HepG2 (cell line): ENCODE measurements around the gene PIP4K2B. TPM values are rescaled to one million over a fixed set of nuclear protein-coding genes. Genes with fewer than 3 reads are reported as not detected.
A peak's percentile ranks its signal among the peaks of the same experiment; 100 is the strongest.

ENCODE experiments used
- ATAC-seq: fragments of 200-7000 bp; cut with Tn5 transposase; 3 replicates; pipeline ENCODE4 v1.9.1; 2020; ENCODE audit warnings: mild to moderate bottlenecking, moderate library complexity
- Bru-seq: library from RNA; stranded (reverse); fragments of 400-500 nt; gene quantifications from one replicate; lab custom pipeline; 2021; lab: Mats Ljungman, UMichigan
- BruChase-seq, 2 experiments: library from RNA; stranded (reverse); fragments of 400-500 nt; gene quantifications; one replicate each; lab custom pipeline; 2021; lab: Mats Ljungman, UMichigan
- BruUV-seq: library from RNA; stranded (reverse); fragments of 400-500 nt; replicated peaks from 2 replicates; lab custom pipeline; 2021; lab: Mats Ljungman, UMichigan
- CTCF ChIA-PET: fragments of 300-600 bp; formaldehyde crosslinking; extraction: SDS; loops from one replicate; lab custom pipeline; 2021; ENCODE audit warnings: low total read pairs, inconsistent platforms, low intra/inter-chr PET ratio; lab: Yijun Ruan, JAX
- POLR2A ChIA-PET: fragments of 350-600 bp; sonication (Branson Sonifier 250); formaldehyde crosslinking; loops from one replicate; lab custom pipeline; 2020; ENCODE audit warnings: antibody characterized with exemption, inconsistent platforms; lab: Yijun Ruan, JAX
- DNase-seq: peaks from one replicate; pipeline ENCODE4 v3.0.0-alpha.2; 2015; ENCODE audit warnings: low spot score
- FAIRE-seq: peaks from 3 replicates; lab custom pipeline; 2011; peaks lifted over from hg19 to GRCh38; lab: Jason Lieb, UNC
- H2AFZ ChIP-seq: one replicate; pipeline ENCODE4 v1.6.1; 2011; ENCODE audit warnings: low read length, inconsistent platforms
- H3K27ac ChIP-seq: fragments of 300-600 bp; 3 replicates; pipeline ENCODE4 v1.8.0; 2011; ENCODE audit warnings: mixed run types, mild to moderate bottlenecking, mixed read lengths, low read length, inconsistent platforms; ENCODE audit not compliant: insufficient read depth; ENCODE audit errors: extremely low read length
- H3K27me3 ChIP-seq, 2 experiments: fragments of 200-600 bp in 1 of 2; 2 replicates in 1 of 2; 3 replicates in 1 of 2; pipeline versions ENCODE4 v1.6.0 to v1.8.0; 2011; ENCODE audit warnings: low read length in 2 of 2, mild to moderate bottlenecking in 2 of 2, moderate library complexity in 2 of 2, inconsistent platforms in 1 of 2; ENCODE audit not compliant: insufficient read depth in 2 of 2, control insufficient read depth in 1 of 2
- H3K36me3 ChIP-seq, 2 experiments: fragments of 200-600 bp in 1 of 2; replicated peaks in 1 of 2; 2 replicates in 1 of 2; 3 replicates in 1 of 2; pipeline versions ENCODE4 v1.5.1 to v1.8.0; 2011; ENCODE audit warnings: low read length in 2 of 2, inconsistent platforms in 1 of 2; ENCODE audit not compliant: insufficient read depth in 2 of 2, control insufficient read depth in 1 of 2
- H3K4me1 ChIP-seq: 2 replicates; pipeline ENCODE4 v1.5.1; 2012; ENCODE audit warnings: low read length, inconsistent platforms; ENCODE audit not compliant: insufficient read depth
- H3K4me2 ChIP-seq: 2 replicates; pipeline ENCODE4 v1.6.0; 2011; ENCODE audit warnings: low read depth, low read length, inconsistent platforms
- H3K4me3 ChIP-seq, 3 experiments: fragments of 200-600 bp in 1 of 3; sonication (generic), shearing (Covaris generic) in 1 of 3; replicated peaks in 1 of 3; 2 replicates each; pipeline ENCODE4 v1.5.1; 2011 to 2016; ENCODE audit warnings: low read length in 3 of 3, inconsistent platforms in 2 of 3, low read depth in 2 of 3, mild to moderate bottlenecking in 2 of 3, control low read depth in 1 of 3, mixed read lengths in 1 of 3; ENCODE audit not compliant: insufficient read depth in 1 of 3
- H3K79me2 ChIP-seq: one replicate; pipeline ENCODE4 v1.6.1; 2011; ENCODE audit warnings: low read length, inconsistent platforms; ENCODE audit not compliant: insufficient read depth
- H3K9ac ChIP-seq: 2 replicates; pipeline ENCODE4 v1.6.0; 2011; ENCODE audit warnings: mild to moderate bottlenecking, low read depth, low read length, inconsistent platforms; ENCODE audit not compliant: insufficient read depth
- H3K9me3 ChIP-seq: 2 replicates; pipeline ENCODE4 v1.5.1; 2012; ENCODE audit warnings: mild to moderate bottlenecking, low read length
- H4K20me1 ChIP-seq: 2 replicates; pipeline ENCODE4 v1.6.0; 2011; ENCODE audit warnings: inconsistent platforms, mild to moderate bottlenecking, low read length, moderate library complexity; ENCODE audit not compliant: insufficient read depth
- AKNA ChIP-seq: sonication (generic); formaldehyde crosslinking; IDR thresholded peaks from 2 replicates; pipeline ENCODE4 v1.4.0; 2020; ENCODE audit warnings: missing genetic modification reagents, borderline replicate concordance
- KDM4B ChIP-seq: sonication (generic); formaldehyde crosslinking; IDR thresholded peaks from 2 replicates; pipeline ENCODE4 v1.4.0; 2020; ENCODE audit warnings: missing genetic modification reagents
- KMT2B ChIP-seq: IDR thresholded peaks from 2 replicates; pipeline ENCODE4 v1.6.1; 2016; ENCODE audit warnings: missing genetic modification reagents, missing compliant biosample characterization
- SAFB2 ChIP-seq: sonication (generic); formaldehyde crosslinking; IDR thresholded peaks from 2 replicates; pipeline ENCODE4 v1.5.1; 2020; ENCODE audit warnings: missing genetic modification reagents, low read depth, mild to moderate bottlenecking, borderline replicate concordance
- ZBTB14 ChIP-seq: sonication (generic); formaldehyde crosslinking; IDR thresholded peaks from 2 replicates; pipeline ENCODE4 v1.4.0; 2020; ENCODE audit warnings: missing genetic modification reagents
- ZNF501 ChIP-seq: sonication (generic); formaldehyde crosslinking; IDR thresholded peaks from 2 replicates; pipeline ENCODE4 v1.5.1; 2020; ENCODE audit warnings: mild to moderate bottlenecking, moderate library complexity, missing genetic modification reagents
- ZNF512B ChIP-seq: sonication (generic); formaldehyde crosslinking; IDR thresholded peaks from 2 replicates; pipeline ENCODE4 v1.5.1; 2020; ENCODE audit warnings: missing genetic modification reagents, mild to moderate bottlenecking, borderline replicate concordance
- WGBS: methylation state at CpG from one replicate; pipeline ENCODE4 v1.1.6; 2017; ENCODE audit warnings: low lambda C conversion rate; 5-methylcytosine and 5-hydroxymethylcytosine counted together
- in situ Hi-C: cut with HindIII; loops from 2 replicates; pipeline ENCODE4 v1.10.0; 2017; ENCODE audit warnings: low pct_unique_long_range_greater_than_20kb; ENCODE audit not compliant: extremely low pct_ligation_motif_present
- intact Hi-C: fragments of 100-400 bp; cut with micrococcal nuclease; formaldehyde crosslinking; loops from one replicate; pipeline ENCODE4 v1.10.0; 2022; ENCODE audit not compliant: unreplicated experiment
- long read RNA-seq, 2 experiments: library from RNA in 1 of 2; library from polyadenylated mRNA in 1 of 2; stranded (forward) in 1 of 2; unstranded in 1 of 2; transcript quantifications; one replicate each; pipeline ENCODE4 v2.0.0, GENCODE V29; 2019 to 2022
- polyA minus RNA-seq, 3 experiments: library from RNA; depleted of rRNA, polyadenylated mRNA; stranded (reverse); fragments of >200 nt; gene quantifications; 2 replicates each; pipeline ENCODE4 v1.2.3, GENCODE V29; 2011; ENCODE audit warnings: low replicate concordance in 1 of 3
- polyA plus RNA-seq, 8 experiments: library from polyadenylated mRNA; depleted of rRNA in 3 of 8; stranded (reverse) in 7 of 8; unstranded in 1 of 8; fragments of >200 nt; fragmentation: Illumina TruSeq in 4 of 8; extraction: Trizol in 4 of 8; gene quantifications; 2 replicates each; pipeline versions ENCODE4 v1.2.1 to v1.2.3, GENCODE V29; 2011 to 2016; ENCODE audit warnings: low read depth in 4 of 8, missing spikeins in 1 of 8, mixed read lengths in 1 of 8; ENCODE audit not compliant: insufficient read depth in 1 of 8
- total RNA-seq, 5 experiments: library from RNA; depleted of rRNA; stranded (reverse); fragments of >200 nt; fragmentation: Illumina TruSeq; extraction: Trizol; gene quantifications; 2 replicates each; pipeline ENCODE4 v1.2.3, GENCODE V29; 2016; ENCODE audit warnings: low read depth in 1 of 5

Gene PIP4K2B
- total RNA-seq (2016; rRNA removed; fragmentation: Illumina TruSeq; extraction: Trizol) (54.0 and 63.6 TPM in 2 replicates), polyA plus RNA-seq (2011; rRNA removed) (20.4 and 24.5 TPM in 2 replicates), polyA minus RNA-seq (2011; rRNA and poly(A)+ RNA removed; ENCODE audit: low replicate concordance) (76.9 and 79.2 TPM in 2 replicates), Bru-seq, nascent RNA (percentile 76 among the genes with signal in this experiment), BruChase-seq, experiment 1, labeled RNA remaining after a 6-hour chase (percentile 90 among the genes with signal in this experiment), BruChase-seq, experiment 2, labeled RNA remaining after a 2-hour chase (percentile 87 among the genes with signal in this experiment)
- total RNA-seq (2016; cell fraction: cytosol; rRNA removed; fragmentation: Illumina TruSeq; extraction: Trizol; ENCODE audit: low read depth): 24.2 and 25.6 TPM in 2 replicates
- total RNA-seq (2016; cell fraction: insoluble cytoplasmic fraction; rRNA removed; fragmentation: Illumina TruSeq; extraction: Trizol): 50.9 and 54.9 TPM in 2 replicates
- 49.8 and 54.0 TPM in 2 replicates for total RNA-seq (2016; cell fraction: membrane; rRNA removed; fragmentation: Illumina TruSeq; extraction: Trizol)
- 32.5 and 37.2 TPM in 2 replicates for total RNA-seq (2016; cell fraction: nucleus; rRNA removed; fragmentation: Illumina TruSeq; extraction: Trizol)
- polyA plus RNA-seq (2011; cell fraction: cytosol; rRNA removed): 18.5 and 20.4 TPM in 2 replicates
- polyA plus RNA-seq (2011; cell fraction: nucleus; rRNA removed): 45.9 and 55.3 TPM in 2 replicates
- 22.2 and 27.9 TPM in 2 replicates for polyA plus RNA-seq (2012)
- polyA plus RNA-seq (2016; cell fraction: cytosol; fragmentation: Illumina TruSeq; extraction: Trizol; ENCODE audit: low read depth): 12.9 and 15.0 TPM in 2 replicates
- polyA plus RNA-seq (2016; cell fraction: insoluble cytoplasmic fraction; fragmentation: Illumina TruSeq; extraction: Trizol; ENCODE audit: low read depth): 41.7 and 46.6 TPM in 2 replicates
- 27.7 and 30.2 TPM in 2 replicates for polyA plus RNA-seq (2016; cell fraction: membrane; fragmentation: Illumina TruSeq; extraction: Trizol; ENCODE audit: low read depth)
- 62.7 and 68.7 TPM in 2 replicates for polyA plus RNA-seq (2016; cell fraction: nucleus; fragmentation: Illumina TruSeq; extraction: Trizol; ENCODE audit: insufficient read depth, low read depth)
- 17.3 and 17.5 TPM in 2 replicates for polyA minus RNA-seq (2011; cell fraction: cytosol; rRNA and poly(A)+ RNA removed)
- polyA minus RNA-seq (2011; cell fraction: nucleus; rRNA and poly(A)+ RNA removed): 12.9 and 14.0 TPM in 2 replicates
- long read RNA-seq, experiment 1, partial matches to known transcripts: 0 of 17 reads
- long read RNA-seq, experiment 1, other reads (novel, unspliced or antisense): 17 of 17 reads
- long read RNA-seq, experiment 2, full-length matches to known transcripts: 8 of 90 reads
- long read RNA-seq, experiment 2, partial matches to known transcripts: 4 of 90 reads
- long read RNA-seq, experiment 2, other reads (novel, unspliced or antisense): 78 of 90 reads

- peaks cover 11 to 34% of the 10 kb centered on the region in 2 experiments for H3K36me3 ChIP-seq
- H3K4me3 ChIP-seq: peak within 1 kb of the TSS; percentile 76 to 98 (median 90)
- POLR2A ChIA-PET: interaction anchor here (0.7 to 2.3 kb wide), 11 partner anchors 22 to 115 kb away, joined by 3 to 11 read pairs (median 3); partner anchors contain the start of genes CWC25, LASP1 and PSMB3
- intact Hi-C loops: loop anchor here (1.0 to 2.0 kb wide), 2 partner anchors 47 to 70 kb away; partner anchors contain the start of gene PSMB3
- peaks cover 22% of the 10 kb centered on the region; the same call in 1 of the 2 replicates for H4K20me1 ChIP-seq
- peak within 1 kb of the TSS; percentile 99 for H3K9ac ChIP-seq
- peak; percentile 92 for ATAC-seq
- CTCF ChIA-PET: no interaction called here
- H2AFZ ChIP-seq: no peak within 1 kb of the TSS
- FAIRE-seq: no peak
- H3K4me1 ChIP-seq: peaks cover 39% of the 10 kb centered on the region
- H3K27ac ChIP-seq: peak within 1 kb of the TSS; percentile 99
- no peaks in the 10 kb centered on the region for H3K9me3 ChIP-seq
- DNase-seq: peak; percentile 98
- in situ Hi-C loops: no loop called here
- no TSS peak for BruUV-seq
- H3K27me3 ChIP-seq: no peaks in the 10 kb centered on the region
- peak within 1 kb of the TSS; percentile 86 for H3K4me2 ChIP-seq
- WGBS: 0% methylated on average over 20 of the region's 76 CpGs
- H3K79me2 ChIP-seq: peaks cover 42% of the 10 kb centered on the region
- no peak for TF ChIP-seq AKNA (CRISPR knock-in tag)
- TF ChIP-seq ZNF501 (CRISPR knock-in tag): peak; percentile 72
- TF ChIP-seq SAFB2 (CRISPR knock-in tag): no peak
- peak; percentile 64; the same call in 1 of the 2 replicates for TF ChIP-seq ZBTB14 (CRISPR knock-in tag)
- no peak for TF ChIP-seq ZNF512B (CRISPR knock-in tag)
- peak; percentile 60; the same call in 1 of the 2 replicates for TF ChIP-seq KMT2B (CRISPR knock-in tag)
- peak; percentile 94 for TF ChIP-seq KDM4B (CRISPR knock-in tag)
These were observed at the start of gene PIP4K2B for GRCh38 chr17:38799501-38800236. Gene PIP4K2B, minus strand, starts transcription at chr17:38799556. Its CDS starts 132 bp downstream, at chr17:38799424.
